HG02642 (cell line): ENCODE results near the gene KHDRBS2.

Source experiments
- ATAC-seq: cut with Tn5 transposase; IDR thresholded peaks from one replicate; pipeline ENCODE4 v1.9.1; 2021; ENCODE audit warnings: mild to moderate bottlenecking; ENCODE audit not compliant: unreplicated experiment, poor library complexity

Gene KHDRBS2

GRCh38 chr6:61649845-61650244 lies 636.2 kb downstream of the KHDRBS2 start:
- no peak for ATAC-seq

- no peak for ATAC-seq
These were observed 645.6 kb downstream of the KHDRBS2 start for GRCh38 chr6:61640463-61640862.
